HepG2 (cell line): ENCODE measurements around the gene TRIM61. TPM values are rescaled to one million over a fixed set of nuclear protein-coding genes. Genes with fewer than 3 reads are reported as not detected.

Experiments
- CCDC6 ChIP-seq: sonication (generic); formaldehyde crosslinking; IDR thresholded peaks from 2 replicates; pipeline ENCODE4 v1.8.1; 2022; ENCODE audit warnings: mild to moderate bottlenecking, missing genetic modification reagents, moderate library complexity
- PRDM10 ChIP-seq: sonication (generic); formaldehyde crosslinking; IDR thresholded peaks from 2 replicates; pipeline ENCODE4 v1.4.0; 2020; ENCODE audit warnings: low read depth, missing genetic modification reagents
- PRDM4 ChIP-seq: sonication (generic); formaldehyde crosslinking; IDR thresholded peaks from 2 replicates; pipeline ENCODE4 v1.9.0; 2021; ENCODE audit warnings: missing genetic modification reagents, borderline replicate concordance
- TRAFD1 ChIP-seq: sonication (generic); formaldehyde crosslinking; IDR thresholded peaks from 2 replicates; pipeline ENCODE4 v1.5.1; 2020; ENCODE audit warnings: missing genetic modification reagents, mild to moderate bottlenecking, borderline replicate concordance
- ZNF777 ChIP-seq: sonication (generic); formaldehyde crosslinking; IDR thresholded peaks from 2 replicates; pipeline ENCODE4 v1.4.0; 2020; ENCODE audit warnings: missing genetic modification reagents
- polyA plus RNA-seq, 8 experiments: library from polyadenylated mRNA; depleted of rRNA in 3 of 8; stranded (reverse) in 7 of 8; unstranded in 1 of 8; fragments of >200 nt; fragmentation: Illumina TruSeq in 4 of 8; extraction: Trizol in 4 of 8; gene quantifications; 2 replicates each; pipeline versions ENCODE4 v1.2.1 to v1.2.3, GENCODE V29; 2011 to 2016; ENCODE audit warnings: low read depth in 4 of 8, missing spikeins in 1 of 8, mixed read lengths in 1 of 8; ENCODE audit not compliant: insufficient read depth in 1 of 8
- total RNA-seq, 5 experiments: library from RNA; depleted of rRNA; stranded (reverse); fragments of >200 nt; fragmentation: Illumina TruSeq; extraction: Trizol; gene quantifications; 2 replicates each; pipeline ENCODE4 v1.2.3, GENCODE V29; 2016; ENCODE audit warnings: low read depth in 1 of 5

The TRIM61 gene
- total and polyA plus RNA-seq, 2 of the 13 experiments (the other 11 are each of a cell fraction or from before 2014, with no cell fraction given): not detected

- TF ChIP-seq PRDM10 (CRISPR knock-in tag) (no peak), TRAFD1 (CRISPR knock-in tag) (no peak), PRDM4 (CRISPR knock-in tag) (no peak), CCDC6 (CRISPR knock-in tag) (no peak), ZNF777 (CRISPR knock-in tag) (no peak)
Observed at GRCh38 chr4:164931551-164932324, 45.7 kb downstream of the TRIM61 start (continued).
